Measurements from ENCODE around the gene GGTLC1.
"Not testable (repeated sequence)": the region's sequence is repeated elsewhere in the genome, so short reads cannot be mapped to it uniquely, and the experiment has no call there.

The GGTLC1 gene
- 0 reads per million in 2 donors for total RNA-seq

- DNase-seq: no peak
These were observed at the start of gene GGTLC1 for GRCh38 chr20:23988561-23988960. TSS of gene GGTLC1 (minus strand) at chr20:23988779. CDS start at chr20:23986611, 2,168 bp downstream.

- no peak for DNase-seq
These were observed 46.2 kb upstream of the GGTLC1 start for GRCh38 chr20:24034820-24035219.

DNA sequence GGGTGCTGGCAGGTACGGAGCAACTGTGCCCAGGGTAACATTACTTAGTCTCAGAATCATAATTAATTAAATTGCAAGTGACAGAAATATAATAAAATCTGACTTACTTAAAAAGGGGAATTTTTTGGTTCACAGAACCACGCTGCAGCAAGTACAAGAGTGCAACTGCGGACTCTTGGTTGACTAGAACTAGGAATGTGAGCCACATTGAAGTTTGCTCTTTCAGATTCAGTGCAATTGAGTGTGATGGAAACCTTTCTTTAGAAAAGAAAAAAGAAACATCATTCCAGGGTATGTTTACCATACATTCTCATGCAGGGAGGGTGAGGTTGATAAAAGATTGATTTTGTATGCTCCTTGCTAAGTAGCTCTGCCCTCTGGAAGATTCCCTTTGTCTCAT, 45.0 kb upstream of the GGTLC1 start:
- no peak for DNase-seq

GRCh38 chr20:24033151-24033550, 44.6 kb upstream of the GGTLC1 start:
- no peak for DNase-seq

GRCh38 chr20:24032400-24032898, 43.9 kb upstream of the GGTLC1 start:
- DNase-seq: no peak

- peak; percentile 55 for DNase-seq
These were observed 38.6 kb upstream of the GGTLC1 start for GRCh38 chr20:24027229-24027628.

- no peak for DNase-seq
These were observed 34.1 kb upstream of the GGTLC1 start for GRCh38 chr20:24022621-24023180.

- no peak for DNase-seq
These were observed 30.2 kb upstream of the GGTLC1 start for GRCh38 chr20:24018796-24019195.

DNA sequence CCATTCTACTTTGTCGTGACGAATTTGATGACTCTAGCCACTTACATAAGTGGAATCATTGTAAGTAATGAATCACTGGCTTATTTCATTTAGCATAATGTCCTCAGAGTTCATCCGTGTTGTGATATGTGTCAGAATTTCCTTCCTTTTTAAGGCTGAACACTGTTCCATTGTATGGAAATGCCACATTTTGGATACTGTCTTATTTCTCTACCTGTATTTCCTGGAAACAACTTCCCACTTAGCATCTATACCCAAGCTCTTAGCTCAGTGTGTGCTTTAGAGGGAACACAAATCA, 28.8 kb upstream of the GGTLC1 start:
- no peak for DNase-seq

GRCh38 chr20:24016607-24017457, 28.3 kb upstream of the GGTLC1 start:
- DNase-seq: no peak

DNA sequence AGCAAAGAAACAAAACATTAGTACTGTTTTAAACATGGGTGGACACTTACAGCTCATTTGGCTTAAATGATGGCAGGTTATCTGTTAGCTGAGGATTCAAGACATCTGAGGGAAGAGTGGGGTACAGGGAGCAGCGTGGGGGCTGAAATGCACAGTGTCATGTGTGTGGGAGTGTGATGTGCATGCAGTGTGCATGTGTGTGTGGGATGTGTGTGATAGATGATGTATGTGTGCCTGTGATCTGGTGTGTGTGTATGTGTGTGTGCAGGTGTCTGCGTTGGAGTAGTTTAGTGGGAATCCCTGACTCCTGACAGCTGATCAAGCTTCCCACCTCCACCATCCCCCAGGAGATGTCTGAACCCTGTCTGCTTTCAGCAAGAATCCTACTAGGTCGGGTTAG, 25.4 kb upstream of the GGTLC1 start:
- DNase-seq: no peak

DNA sequence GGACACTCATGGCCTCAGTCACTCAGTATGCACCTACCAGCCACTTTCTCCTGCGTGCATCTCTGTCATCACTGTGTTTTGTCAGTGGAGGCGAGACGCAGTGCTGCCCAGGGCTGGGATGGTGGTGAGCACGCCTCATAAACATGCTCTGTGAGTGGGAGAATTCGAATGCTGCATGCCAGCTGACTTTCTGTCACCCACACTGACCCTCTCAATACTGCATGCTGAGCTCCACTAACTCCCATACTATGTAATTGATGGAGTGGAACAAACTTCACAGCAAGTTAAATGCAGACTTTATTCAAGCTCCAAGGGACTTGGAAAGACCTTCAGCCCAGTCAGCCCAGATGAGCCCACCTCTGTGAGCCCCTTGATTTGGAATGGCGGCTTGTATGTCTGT, 22.7 kb upstream of the GGTLC1 start:
- no peak for DNase-seq

DNA sequence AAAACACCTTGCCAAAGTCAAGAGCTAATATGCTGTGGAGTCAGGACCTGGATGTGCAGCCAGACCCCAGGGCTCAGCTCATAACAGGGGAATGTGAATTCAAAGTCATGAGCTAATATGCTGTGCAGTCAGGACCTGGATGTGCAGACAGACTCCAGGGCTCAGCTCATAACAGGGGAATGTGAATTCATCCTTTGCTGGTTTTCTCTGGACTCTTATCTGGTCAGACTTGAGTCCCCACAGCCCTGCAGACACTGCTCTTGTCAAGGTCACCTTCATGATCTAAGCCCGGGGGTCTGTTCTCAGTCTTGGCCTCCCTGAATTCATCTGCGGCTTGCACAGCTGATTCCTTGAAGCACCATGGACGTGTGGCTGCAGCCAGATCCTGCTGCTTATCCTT, 19.2 kb upstream of the GGTLC1 start:
- no peak for DNase-seq

GRCh38 chr20:24007073-24007595, 18.6 kb upstream of the GGTLC1 start:
- DNase-seq: no peak

DNA sequence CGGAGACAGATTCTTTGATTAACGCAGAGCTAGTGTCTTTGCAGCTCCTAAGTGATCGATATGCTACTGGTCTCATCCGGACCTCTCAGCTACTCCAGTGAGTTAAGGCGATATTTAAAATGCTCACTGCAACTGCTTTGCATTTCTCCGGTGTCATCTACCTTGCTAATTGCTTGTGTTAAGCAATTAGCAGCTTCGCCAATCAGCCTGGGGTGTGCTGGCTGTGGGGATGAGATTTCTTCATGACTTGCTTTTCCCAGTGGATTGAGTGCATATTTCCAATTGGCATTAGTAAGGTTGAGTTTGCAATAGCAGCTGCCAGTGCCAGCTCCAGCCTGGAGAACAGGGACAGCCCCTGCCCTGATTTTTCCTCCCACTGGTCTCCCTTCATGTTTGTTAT, 18.0 kb upstream of the GGTLC1 start:
- no peak for DNase-seq

DNA sequence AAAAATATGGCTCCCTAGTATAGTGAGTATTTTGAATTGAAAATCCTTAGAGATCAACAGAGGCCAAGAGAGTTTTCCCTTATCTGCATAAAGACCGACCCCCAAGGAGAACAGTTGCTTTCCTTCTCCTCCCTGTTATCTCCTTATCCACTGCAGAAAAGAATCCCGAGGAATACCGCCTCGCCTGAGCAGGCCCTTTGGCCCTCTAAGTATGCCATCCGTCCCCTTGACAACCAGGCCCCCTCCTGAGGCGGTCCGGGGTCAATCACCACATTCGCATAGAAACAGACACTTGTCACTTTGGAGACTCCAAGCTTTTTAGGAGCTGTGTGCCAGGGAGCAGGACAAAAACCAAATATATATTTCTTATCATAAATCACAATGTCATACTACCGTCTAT, 15.9 kb upstream of the GGTLC1 start:
- DNase-seq: no peak

DNA sequence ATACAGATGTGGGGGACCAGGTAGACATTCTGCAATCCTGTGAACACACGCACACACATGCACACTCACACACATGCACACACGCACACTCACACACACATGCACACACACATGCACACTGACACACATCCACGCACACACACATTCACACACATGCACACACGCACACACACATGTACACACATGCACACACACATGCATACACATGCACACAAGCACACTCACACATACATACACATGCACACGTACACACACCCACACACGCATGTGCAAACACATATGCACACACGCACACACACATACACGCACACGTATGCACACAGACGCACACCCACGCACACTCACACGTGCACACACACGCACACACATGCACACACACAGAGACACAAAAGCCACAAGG, 14.3 kb upstream of the GGTLC1 start:
- DNase-seq: no peak

GRCh38 chr20:24001712-24002405, 13.3 kb upstream of the GGTLC1 start:
- no peak for DNase-seq

DNA sequence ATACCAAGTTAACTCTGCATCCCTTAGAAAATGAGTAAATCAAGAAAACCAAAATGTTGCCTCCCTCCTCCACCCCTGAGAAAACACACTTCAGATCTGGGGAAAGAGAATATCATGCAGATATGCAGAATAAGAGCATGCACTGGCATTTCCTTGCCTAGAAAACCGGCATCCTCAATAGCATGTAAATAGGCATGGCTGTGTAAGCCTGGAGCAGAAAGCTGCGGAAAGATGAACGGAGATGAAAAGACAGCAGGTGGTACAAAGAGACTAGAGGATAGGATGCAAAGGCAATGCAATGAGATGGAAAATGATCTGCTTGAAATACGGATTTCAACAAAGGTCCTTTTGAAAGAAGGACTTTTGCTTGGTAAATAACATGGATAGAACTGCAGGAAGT, 10.3 kb upstream of the GGTLC1 start:
- no peak for DNase-seq

DNA sequence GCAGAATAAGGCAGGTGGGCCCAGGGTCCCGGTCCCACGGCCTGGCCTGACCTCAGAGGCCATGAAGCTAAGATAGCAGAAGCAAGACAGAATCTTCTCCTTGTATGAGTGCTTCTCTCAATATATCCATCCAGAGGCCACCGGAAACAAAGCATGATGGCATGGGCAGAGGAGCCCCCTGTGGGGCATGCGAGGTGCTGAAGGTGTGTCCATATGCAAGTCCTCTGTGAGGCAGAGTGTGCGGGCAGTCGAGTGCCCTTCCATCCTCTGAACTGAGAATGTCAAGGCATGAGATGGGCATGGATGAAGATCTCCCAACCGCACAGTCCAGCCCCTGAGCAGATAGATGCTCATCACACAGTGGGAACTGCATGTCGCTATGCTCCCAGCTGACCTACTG, 9.8 kb upstream of the GGTLC1 start:
- DNase-seq: no peak

- peak; percentile 61 for DNase-seq
These were observed 7.5 kb upstream of the GGTLC1 start for GRCh38 chr20:23995905-23996666.

GRCh38 chr20:23995291-23995690, 6.7 kb upstream of the GGTLC1 start:
- DNase-seq: not testable (repeated sequence)

All from T-helper 9 cell (primary cell).